ENCODE results near the gene FANCD2. TPM values are rescaled to one million over a fixed set of nuclear protein-coding genes. Genes with fewer than 3 reads are reported as not detected.
A peak's percentile ranks its signal among the peaks of the same experiment; 100 is the strongest.

FANCD2 gene
- total and polyA plus RNA-seq, 2 experiments from 2014 or later = 61.5 to 71.6 TPM

DNA sequence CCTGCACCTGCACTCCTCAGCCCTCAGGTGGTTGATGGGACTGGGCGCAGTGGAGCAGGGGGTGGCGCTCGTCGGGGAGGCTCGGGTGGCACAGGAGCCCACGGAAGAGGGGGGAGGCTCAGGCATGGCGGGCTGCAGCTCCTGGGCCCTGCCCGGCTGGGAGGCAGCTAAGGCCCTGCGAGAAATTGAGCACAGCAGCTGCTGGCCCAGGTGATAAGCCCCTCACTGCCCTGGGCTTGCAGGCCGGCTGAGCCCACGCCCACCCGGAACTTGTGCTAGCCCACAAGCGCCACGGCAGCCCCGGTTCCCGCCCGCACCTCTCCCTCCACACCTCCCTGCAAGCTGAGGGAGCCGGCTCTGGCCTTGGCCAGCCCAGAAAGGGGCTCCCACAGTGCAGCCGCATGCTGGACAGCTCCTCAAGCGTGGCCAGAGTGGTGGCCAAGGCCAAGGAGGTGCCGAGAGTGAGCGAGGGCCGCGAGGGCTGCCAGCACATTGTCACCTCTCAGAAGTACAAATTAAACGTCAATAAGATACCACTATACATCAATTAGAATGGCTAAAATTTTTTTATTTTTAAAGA is 110.3 kb downstream of the FANCD2 start:
- Histone ChIP-seq H3K4me1 (ENCODE audit: insufficient read depth) (no peaks in the 10 kb centered on the region), H3K27ac (ENCODE audit: low read depth) (no peak overlapping the region), H3K9me2 (ENCODE audit: insufficient read depth) (no peaks in the 10 kb centered on the region), H3K27me3 (ENCODE audit: insufficient read depth) (no peaks in the 10 kb centered on the region), H3K79me2 (replicated peaks; ENCODE audit: insufficient read depth) (no peaks in the 10 kb centered on the region), H3K36me3 (ENCODE audit: insufficient read depth) (no peaks in the 10 kb centered on the region), H3K4me3 (no peak overlapping the region), H4K20me1 (replicated peaks; ENCODE audit: insufficient read depth) (no peaks in the 10 kb centered on the region), H3F3A (replicated peaks; ENCODE audit: low read depth) (no peaks in the 10 kb centered on the region), H2AFZ (no peak overlapping the region), H3K4me2 (no peak overlapping the region)
- no peak for TF ChIP-seq ZNF114 (CRISPR knock-in tag; IDR thresholded peaks at IDR 0.05)
- no peak for TF ChIP-seq JUNB (IDR thresholded peaks at IDR 0.05; ENCODE audit: unreplicated experiment)
- TF ChIP-seq, protein P1, sequence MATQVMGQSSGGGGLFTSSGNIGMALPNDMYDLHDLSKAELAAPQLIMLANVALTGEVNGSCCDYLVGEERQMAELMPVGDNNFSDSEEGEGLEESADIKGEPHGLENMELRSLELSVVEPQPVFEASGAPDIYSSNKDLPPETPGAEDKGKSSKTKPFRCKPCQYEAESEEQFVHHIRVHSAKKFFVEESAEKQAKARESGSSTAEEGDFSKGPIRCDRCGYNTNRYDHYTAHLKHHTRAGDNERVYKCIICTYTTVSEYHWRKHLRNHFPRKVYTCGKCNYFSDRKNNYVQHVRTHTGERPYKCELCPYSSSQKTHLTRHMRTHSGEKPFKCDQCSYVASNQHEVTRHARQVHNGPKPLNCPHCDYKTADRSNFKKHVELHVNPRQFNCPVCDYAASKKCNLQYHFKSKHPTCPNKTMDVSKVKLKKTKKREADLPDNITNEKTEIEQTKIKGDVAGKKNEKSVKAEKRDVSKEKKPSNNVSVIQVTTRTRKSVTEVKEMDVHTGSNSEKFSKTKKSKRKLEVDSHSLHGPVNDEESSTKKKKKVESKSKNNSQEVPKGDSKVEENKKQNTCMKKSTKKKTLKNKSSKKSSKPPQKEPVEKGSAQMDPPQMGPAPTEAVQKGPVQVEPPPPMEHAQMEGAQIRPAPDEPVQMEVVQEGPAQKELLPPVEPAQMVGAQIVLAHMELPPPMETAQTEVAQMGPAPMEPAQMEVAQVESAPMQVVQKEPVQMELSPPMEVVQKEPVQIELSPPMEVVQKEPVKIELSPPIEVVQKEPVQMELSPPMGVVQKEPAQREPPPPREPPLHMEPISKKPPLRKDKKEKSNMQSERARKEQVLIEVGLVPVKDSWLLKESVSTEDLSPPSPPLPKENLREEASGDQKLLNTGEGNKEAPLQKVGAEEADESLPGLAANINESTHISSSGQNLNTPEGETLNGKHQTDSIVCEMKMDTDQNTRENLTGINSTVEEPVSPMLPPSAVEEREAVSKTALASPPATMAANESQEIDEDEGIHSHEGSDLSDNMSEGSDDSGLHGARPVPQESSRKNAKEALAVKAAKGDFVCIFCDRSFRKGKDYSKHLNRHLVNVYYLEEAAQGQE (IDR thresholded peaks at IDR 0.05; ENCODE audit: unreplicated experiment) = peak; percentile 46
- no peak for TF ChIP-seq ZNF331 (CRISPR knock-in tag; IDR thresholded peaks at IDR 0.05; ENCODE audit: low read depth)
- no peak for TF ChIP-seq CREB1 (CRISPR knock-in tag; IDR thresholded peaks at IDR 0.05; ENCODE audit: low read depth)
- H3K4me3 Mint-ChIP-seq = no peak overlapping the region
- H3K27me3 Mint-ChIP-seq (ENCODE audit: insufficient read depth, low read depth, poor library complexity) = peaks cover 10% of the 10 kb centered on the region
- no peaks in the 10 kb centered on the region for H3K4me1 Mint-ChIP-seq
- DNase-seq (ENCODE audit: low spot score) (no peak), ATAC-seq (no peak)
- H3K9me3 Mint-ChIP-seq = peaks cover 5% of the 10 kb centered on the region; the same call in 2 of the 3 replicates
- no peak overlapping the region for H3K27ac Mint-ChIP-seq
- H3K36me3 Mint-ChIP-seq (ENCODE audit: low read depth) = no peaks in the 10 kb centered on the region

DNA sequence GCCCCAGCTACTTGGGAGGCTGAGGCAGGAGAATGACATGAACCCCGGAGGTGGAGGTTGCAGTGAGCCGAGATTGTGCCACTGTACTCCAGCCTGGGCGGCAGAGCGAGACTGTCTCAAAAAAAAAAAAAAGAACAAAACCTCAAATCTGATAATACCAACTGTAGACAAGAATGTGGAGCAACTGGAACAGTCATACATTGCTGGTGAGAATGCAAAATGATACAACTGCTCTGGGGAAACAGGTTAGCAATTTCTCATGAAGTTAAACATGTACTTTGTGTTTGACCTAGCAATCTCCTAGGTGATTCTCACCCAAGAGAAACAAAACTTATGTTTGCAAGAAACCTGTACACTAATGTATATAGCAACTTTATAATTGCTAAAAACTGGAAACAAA is 110.9 kb downstream of the FANCD2 start:
- DNase-seq (ENCODE audit: low spot score) (no peak), ATAC-seq (no peak)
- no peaks in the 10 kb centered on the region for H3K4me1 ChIP-seq (ENCODE audit: insufficient read depth)
- H4K20me1 ChIP-seq (replicated peaks; ENCODE audit: insufficient read depth) = peaks cover under 1% of the 10 kb centered on the region; the same call in 1 of the 2 replicates
- no peak overlapping the region for H3K4me2 ChIP-seq
- no peak overlapping the region for H3K27ac Mint-ChIP-seq
- peaks cover 5% of the 10 kb centered on the region; the same call in 2 of the 3 replicates for H3K9me3 Mint-ChIP-seq
- H3K27me3 Mint-ChIP-seq (ENCODE audit: insufficient read depth, low read depth, poor library complexity) = peaks cover 11% of the 10 kb centered on the region
- H3K4me3 Mint-ChIP-seq = no peak overlapping the region
- no peaks in the 10 kb centered on the region for H3K36me3 ChIP-seq (ENCODE audit: insufficient read depth)
- peaks cover 2% of the 10 kb centered on the region; the same call in 1 of the 2 replicates for H3K79me2 ChIP-seq (replicated peaks; ENCODE audit: insufficient read depth)
- H3K4me1 Mint-ChIP-seq = no peaks in the 10 kb centered on the region
- no peak overlapping the region for H3K27ac ChIP-seq (ENCODE audit: low read depth)
- no peaks in the 10 kb centered on the region for H3K36me3 Mint-ChIP-seq (ENCODE audit: low read depth)
- H3F3A ChIP-seq (replicated peaks; ENCODE audit: low read depth) = no peaks in the 10 kb centered on the region
- H2AFZ ChIP-seq = no peak overlapping the region
- no peaks in the 10 kb centered on the region for H3K9me2 ChIP-seq (ENCODE audit: insufficient read depth)
- no peaks in the 10 kb centered on the region for H3K27me3 ChIP-seq (ENCODE audit: insufficient read depth)
- H3K4me3 ChIP-seq = no peak overlapping the region
- TF ChIP-seq POLR2AphosphoS5 (IDR thresholded peaks at IDR 0.05; ENCODE audit: low read depth) (no peak), ZNF331 (CRISPR knock-in tag; IDR thresholded peaks at IDR 0.05; ENCODE audit: low read depth) (no peak), EZH2 (IDR thresholded peaks at IDR 0.05; ENCODE audit: low read depth, unreplicated experiment) (no peak), ZNF114 (CRISPR knock-in tag; IDR thresholded peaks at IDR 0.05) (no peak), NANOG (IDR thresholded peaks at IDR 0.05; ENCODE audit: borderline replicate concordance) (no peak), CREB1 (CRISPR knock-in tag; IDR thresholded peaks at IDR 0.05; ENCODE audit: low read depth) (no peak), EZH2phosphoT487 (IDR thresholded peaks at IDR 0.05; ENCODE audit: unreplicated experiment) (no peak)
- TF ChIP-seq, protein P2, sequence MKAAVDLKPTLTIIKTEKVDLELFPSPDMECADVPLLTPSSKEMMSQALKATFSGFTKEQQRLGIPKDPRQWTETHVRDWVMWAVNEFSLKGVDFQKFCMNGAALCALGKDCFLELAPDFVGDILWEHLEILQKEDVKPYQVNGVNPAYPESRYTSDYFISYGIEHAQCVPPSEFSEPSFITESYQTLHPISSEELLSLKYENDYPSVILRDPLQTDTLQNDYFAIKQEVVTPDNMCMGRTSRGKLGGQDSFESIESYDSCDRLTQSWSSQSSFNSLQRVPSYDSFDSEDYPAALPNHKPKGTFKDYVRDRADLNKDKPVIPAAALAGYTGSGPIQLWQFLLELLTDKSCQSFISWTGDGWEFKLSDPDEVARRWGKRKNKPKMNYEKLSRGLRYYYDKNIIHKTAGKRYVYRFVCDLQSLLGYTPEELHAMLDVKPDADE (IDR thresholded peaks at IDR 0.05) = no peak
- TF ChIP-seq, protein P1 (IDR thresholded peaks at IDR 0.05; ENCODE audit: unreplicated experiment) = no peak
